ENCODE measurements around the gene DOK6. TPM values are rescaled to one million over a fixed set of nuclear protein-coding genes. Genes with fewer than 3 reads are reported as not detected.

Gene DOK6
- total RNA-seq, 2 experiments from 2014 or later, result not detected

GRCh38 chr18:69495841-69496533 is 95.3 kb downstream of the DOK6 start:
- Mint-ChIP-seq H3K9me3 (ENCODE audit: insufficient read depth) (no peaks in the 10 kb centered on the region), H3K4me1 (ENCODE audit: low read depth) (no peaks in the 10 kb centered on the region), H3K36me3 (ENCODE audit: low read depth) (no peaks in the 10 kb centered on the region), H3K4me3 (no peak overlapping the region), H3K27me3 (ENCODE audit: low read depth) (no peaks in the 10 kb centered on the region), H3K27ac (no peak overlapping the region)
- DNase-seq, result no peak
- ATAC-seq, result no peak
- POLR2A ChIA-PET, result no interaction called here
- CTCF ChIA-PET, result no interaction called here

DNA sequence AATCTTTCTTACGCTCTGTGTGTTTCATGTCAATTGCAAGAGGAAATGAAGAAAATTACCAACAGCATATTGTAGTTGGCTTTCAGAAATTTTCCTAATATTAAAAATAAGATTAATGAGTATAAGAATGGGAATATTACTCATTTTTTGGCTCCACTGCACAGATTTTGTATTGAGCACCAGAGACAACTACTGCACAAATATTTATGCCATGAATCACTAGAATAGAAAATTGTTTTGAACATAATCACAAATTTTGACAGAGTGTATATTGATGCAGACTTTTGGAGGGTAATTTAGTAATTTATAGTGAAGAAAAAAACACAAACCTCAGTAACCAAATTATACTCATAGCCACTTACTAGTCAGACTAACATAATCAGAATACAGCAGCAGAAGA is 118.3 kb downstream of the DOK6 start:
- Mint-ChIP-seq H3K4me1 (ENCODE audit: low read depth) (no peaks in the 10 kb centered on the region), H3K4me3 (no peak overlapping the region), H3K9me3 (ENCODE audit: insufficient read depth) (no peaks in the 10 kb centered on the region), H3K36me3 (ENCODE audit: low read depth) (no peaks in the 10 kb centered on the region), H3K27me3 (ENCODE audit: low read depth) (no peaks in the 10 kb centered on the region), H3K27ac (no peak overlapping the region)
- ChIA-PET CTCF (no interaction called here), POLR2A (no interaction called here)
- no peak for ATAC-seq
- no peak for DNase-seq

- H3K27me3 Mint-ChIP-seq (ENCODE audit: low read depth), result no peaks in the 10 kb centered on the region
These were observed 122.9 kb downstream of the DOK6 start for GRCh38 chr18:69523582-69523981.

DNA sequence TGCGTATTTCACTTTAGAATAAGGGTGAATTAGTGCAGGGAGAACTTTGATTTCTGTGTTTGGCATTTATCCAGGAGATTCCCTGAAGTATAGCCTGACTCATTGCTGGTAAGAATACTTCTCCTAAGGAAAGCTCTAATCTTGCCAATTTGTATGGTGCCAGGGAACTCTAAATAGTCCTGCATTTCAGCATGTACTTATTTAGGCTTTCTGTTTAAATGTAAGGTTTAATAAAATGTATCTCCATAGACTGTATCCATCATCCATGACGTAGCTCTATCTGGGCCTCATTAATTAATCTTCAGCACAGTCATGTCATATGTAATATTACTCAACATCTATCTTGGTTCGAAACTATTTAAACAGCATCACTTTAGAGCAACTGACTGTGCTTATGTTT is 127.7 kb downstream of the DOK6 start:
- DNase-seq (no peak), ATAC-seq (no peak)
- Mint-ChIP-seq H3K4me1 (ENCODE audit: low read depth) (no peaks in the 10 kb centered on the region), H3K27ac (no peak overlapping the region), H3K4me3 (no peak overlapping the region), H3K27me3 (ENCODE audit: low read depth) (no peaks in the 10 kb centered on the region), H3K9me3 (ENCODE audit: insufficient read depth) (no peaks in the 10 kb centered on the region), H3K36me3 (ENCODE audit: low read depth) (no peaks in the 10 kb centered on the region)
- POLR2A ChIA-PET, result no interaction called here
- CTCF ChIA-PET, result no interaction called here

More at GRCh38 chr18:69523582-69523981, 122.9 kb downstream of the DOK6 start:
- CTCF ChIA-PET, result no interaction called here
- ATAC-seq (no peak), DNase-seq (no peak)
- no peak overlapping the region for H3K27ac Mint-ChIP-seq
- H3K4me3 Mint-ChIP-seq, result no peak overlapping the region
- POLR2A ChIA-PET, result no interaction called here
- no peaks in the 10 kb centered on the region for H3K36me3 Mint-ChIP-seq (ENCODE audit: low read depth)
- H3K4me1 Mint-ChIP-seq (ENCODE audit: low read depth), result no peaks in the 10 kb centered on the region
- no peaks in the 10 kb centered on the region for H3K9me3 Mint-ChIP-seq (ENCODE audit: insufficient read depth)

DNA sequence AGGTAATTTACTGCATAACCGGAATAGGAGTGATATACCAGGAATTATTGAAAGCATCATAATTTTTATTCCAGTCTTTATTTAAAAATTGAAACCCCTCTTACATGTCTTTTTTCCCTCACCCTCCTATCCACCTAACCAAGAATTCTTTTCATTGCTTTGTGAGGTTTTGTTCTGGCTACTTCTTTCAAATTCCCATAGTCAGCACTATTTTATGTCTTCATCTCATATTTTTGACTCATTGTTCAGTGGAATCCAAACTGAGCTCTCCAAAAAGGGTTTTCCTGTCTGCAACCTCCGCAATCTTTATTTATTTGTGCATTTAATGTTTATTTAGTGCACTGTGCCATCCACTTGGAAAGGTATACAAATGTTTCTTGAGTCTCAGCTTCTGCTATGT is 128.5 kb downstream of the DOK6 start:
- no peak overlapping the region for H3K27ac Mint-ChIP-seq
- H3K9me3 Mint-ChIP-seq (ENCODE audit: insufficient read depth), result no peaks in the 10 kb centered on the region
- CTCF ChIA-PET, result no interaction called here
- no peaks in the 10 kb centered on the region for H3K4me1 Mint-ChIP-seq (ENCODE audit: low read depth)
- DNase-seq, result no peak
- no peak overlapping the region for H3K4me3 Mint-ChIP-seq
- POLR2A ChIA-PET, result no interaction called here
- H3K36me3 Mint-ChIP-seq (ENCODE audit: low read depth), result no peaks in the 10 kb centered on the region
- H3K27me3 Mint-ChIP-seq (ENCODE audit: low read depth), result no peaks in the 10 kb centered on the region
- ATAC-seq, result no peak

DNA sequence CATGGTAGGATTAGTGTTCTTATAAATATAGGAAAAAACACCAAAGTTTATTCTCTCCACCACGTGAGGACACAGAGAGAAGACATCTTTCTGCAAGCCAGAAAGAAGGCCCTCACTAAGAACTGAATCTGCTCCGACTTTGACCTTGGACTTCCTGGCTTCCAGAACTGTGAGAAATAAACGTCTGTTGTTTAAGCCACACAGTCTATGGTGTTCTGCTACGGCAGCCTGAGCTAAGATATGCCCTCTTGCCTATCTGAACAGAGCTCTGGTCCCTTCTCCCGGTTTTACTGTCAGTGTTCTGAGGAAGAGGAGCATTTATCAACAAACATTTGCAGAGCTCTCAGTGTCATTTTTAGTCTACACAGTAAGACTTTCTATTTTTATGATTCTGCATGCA is 131.3 kb downstream of the DOK6 start:
- ChIA-PET POLR2A (no interaction called here), CTCF (no interaction called here)
- ATAC-seq, result no peak
- Mint-ChIP-seq H3K9me3 (ENCODE audit: insufficient read depth) (no peaks in the 10 kb centered on the region), H3K27me3 (ENCODE audit: low read depth) (peaks cover 2% of the 10 kb centered on the region), H3K4me1 (ENCODE audit: low read depth) (no peaks in the 10 kb centered on the region), H3K4me3 (no peak overlapping the region), H3K27ac (no peak overlapping the region), H3K36me3 (ENCODE audit: low read depth) (no peaks in the 10 kb centered on the region)
- no peak for DNase-seq

GRCh38 chr18:69537183-69537582 is 136.5 kb downstream of the DOK6 start:
- H3K36me3 Mint-ChIP-seq (ENCODE audit: low read depth), result no peaks in the 10 kb centered on the region
- H3K4me3 Mint-ChIP-seq, result no peak overlapping the region
- H3K27ac Mint-ChIP-seq, result no peak overlapping the region
- ATAC-seq (no peak), DNase-seq (no peak)
- ChIA-PET POLR2A (no interaction called here), CTCF (no interaction called here)
- no peaks in the 10 kb centered on the region for H3K4me1 Mint-ChIP-seq (ENCODE audit: low read depth)
- H3K27me3 Mint-ChIP-seq (ENCODE audit: low read depth), result peaks cover 5% of the 10 kb centered on the region
- no peaks in the 10 kb centered on the region for H3K9me3 Mint-ChIP-seq (ENCODE audit: insufficient read depth)

- H3K4me3 Mint-ChIP-seq, result no peak overlapping the region
- CTCF ChIA-PET, result no interaction called here
- H3K27ac Mint-ChIP-seq, result no peak overlapping the region
- peaks cover 7% of the 10 kb centered on the region for H3K27me3 Mint-ChIP-seq (ENCODE audit: low read depth)
- no peaks in the 10 kb centered on the region for H3K4me1 Mint-ChIP-seq (ENCODE audit: low read depth)
- no peaks in the 10 kb centered on the region for H3K9me3 Mint-ChIP-seq (ENCODE audit: insufficient read depth)
- DNase-seq, result no peak
- no peak for ATAC-seq
- no peaks in the 10 kb centered on the region for H3K36me3 Mint-ChIP-seq (ENCODE audit: low read depth)
- POLR2A ChIA-PET, result no interaction called here
These were observed 138.2 kb downstream of the DOK6 start for GRCh38 chr18:69538849-69539248.

DNA sequence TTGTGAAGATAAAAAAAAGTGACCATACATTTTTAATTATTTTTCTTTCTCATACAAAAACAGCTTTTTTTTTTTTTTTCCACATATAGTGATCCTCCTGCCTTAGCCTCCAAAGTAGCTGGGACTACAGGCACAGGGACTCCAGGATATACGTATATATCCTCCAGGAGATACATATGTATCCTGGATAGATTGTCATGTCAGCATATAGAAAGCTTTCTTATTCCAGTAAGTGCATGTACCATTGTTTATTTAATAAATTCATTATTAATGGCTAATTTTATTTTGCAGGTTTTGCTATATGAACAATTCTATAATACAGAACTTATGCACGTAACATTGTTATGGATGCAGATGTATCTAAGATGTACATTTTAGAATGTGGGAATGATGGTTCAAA is 138.7 kb downstream of the DOK6 start:
- Mint-ChIP-seq H3K27ac (no peak overlapping the region), H3K4me3 (no peak overlapping the region), H3K9me3 (ENCODE audit: insufficient read depth) (no peaks in the 10 kb centered on the region), H3K4me1 (ENCODE audit: low read depth) (no peaks in the 10 kb centered on the region), H3K36me3 (ENCODE audit: low read depth) (no peaks in the 10 kb centered on the region), H3K27me3 (ENCODE audit: low read depth) (peaks cover 7% of the 10 kb centered on the region)
- ChIA-PET CTCF (no interaction called here), POLR2A (no interaction called here)
- ATAC-seq (no peak), DNase-seq (no peak)

DNA sequence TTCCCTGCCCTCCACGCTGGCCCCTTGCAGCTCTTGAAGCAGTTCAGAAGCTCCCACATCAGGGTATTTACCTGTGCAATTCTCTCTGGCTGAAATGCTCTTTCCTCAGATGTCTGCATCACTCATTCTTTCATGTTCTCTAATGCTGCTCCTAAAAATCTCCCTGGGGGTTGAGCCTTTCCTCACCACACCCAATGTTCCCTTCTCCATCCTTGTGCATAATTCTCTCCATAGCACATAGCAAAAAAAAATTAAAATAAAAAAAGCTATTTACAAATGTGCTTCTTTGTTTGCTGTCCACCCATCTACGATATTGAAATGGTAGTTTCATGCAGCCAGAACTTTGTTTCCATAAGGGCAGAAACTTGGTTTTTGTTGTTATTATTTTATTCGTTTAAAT is 155.5 kb downstream of the DOK6 start:
- H3K4me3 Mint-ChIP-seq, result no peak overlapping the region
- CTCF ChIA-PET, result interaction anchor here (1.0 kb wide), 1 partner anchor 24 kb away, joined by 4 read pairs; no protein-coding TSS in a partner anchor

DNA sequence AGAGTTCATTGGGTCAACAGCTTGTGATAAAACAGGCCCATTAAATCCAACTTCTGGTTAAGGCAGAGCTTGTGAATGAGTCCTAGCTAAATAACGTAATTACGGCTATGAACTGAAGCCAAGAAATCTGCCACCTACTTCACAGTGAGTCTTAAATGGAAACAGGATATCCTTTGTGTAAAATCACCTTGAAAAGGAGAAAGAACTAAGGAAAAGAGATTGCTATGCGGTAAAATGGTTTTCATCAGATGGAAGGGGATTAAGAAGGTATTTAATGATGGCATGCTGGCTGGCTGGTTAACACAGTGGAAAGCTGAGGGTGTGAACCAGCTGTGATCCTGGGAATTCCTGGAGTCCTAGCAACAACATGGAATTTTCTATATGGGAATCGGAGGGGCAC is 156.6 kb downstream of the DOK6 start:
- DNase-seq (no peak), ATAC-seq (no peak)
- POLR2A ChIA-PET, result no interaction called here
- no peaks in the 10 kb centered on the region for H3K36me3 Mint-ChIP-seq (ENCODE audit: low read depth)
- no peak overlapping the region for H3K27ac Mint-ChIP-seq
- H3K9me3 Mint-ChIP-seq (ENCODE audit: insufficient read depth), result no peaks in the 10 kb centered on the region
- H3K27me3 Mint-ChIP-seq (ENCODE audit: low read depth), result no peaks in the 10 kb centered on the region
- H3K4me1 Mint-ChIP-seq (ENCODE audit: low read depth), result no peaks in the 10 kb centered on the region
- CTCF ChIA-PET, result interaction anchor here (1.0 kb wide), 1 partner anchor 23 kb away, joined by 4 read pairs; no protein-coding TSS in a partner anchor
- H3K4me3 Mint-ChIP-seq, result no peak overlapping the region

More for the DNA sequence above, 155.5 kb downstream of the DOK6 start:
- ATAC-seq (no peak), DNase-seq (no peak)
- POLR2A ChIA-PET, result no interaction called here
- Mint-ChIP-seq H3K27ac (no peak overlapping the region), H3K4me1 (ENCODE audit: low read depth) (no peaks in the 10 kb centered on the region), H3K36me3 (ENCODE audit: low read depth) (no peaks in the 10 kb centered on the region), H3K27me3 (ENCODE audit: low read depth) (no peaks in the 10 kb centered on the region), H3K9me3 (ENCODE audit: insufficient read depth) (no peaks in the 10 kb centered on the region)

DNA sequence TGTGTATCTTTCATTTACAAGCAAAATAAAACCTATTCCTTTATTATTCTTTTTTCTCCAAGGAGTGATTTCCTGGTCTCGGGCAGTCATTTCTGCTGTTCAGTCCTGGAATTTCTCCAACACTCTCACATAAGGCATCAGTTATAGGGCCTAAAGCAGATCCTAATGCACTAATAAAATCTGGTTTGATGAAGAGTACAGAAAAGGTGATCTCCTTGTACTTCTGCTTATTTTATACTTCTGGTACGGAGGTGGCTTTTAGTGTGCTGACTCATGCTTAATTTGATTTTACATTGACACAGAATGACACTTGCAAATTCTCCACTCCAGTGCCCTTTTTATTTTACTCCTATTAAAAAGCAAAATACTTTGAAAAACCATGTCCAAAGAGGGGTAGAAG is 157.4 kb downstream of the DOK6 start:
- no peaks in the 10 kb centered on the region for H3K9me3 Mint-ChIP-seq (ENCODE audit: insufficient read depth)

GRCh38 chr18:69559604-69560003 is 158.9 kb downstream of the DOK6 start:
- ATAC-seq (no peak), DNase-seq (no peak)
- POLR2A ChIA-PET, result no interaction called here
- Mint-ChIP-seq H3K36me3 (ENCODE audit: low read depth) (no peaks in the 10 kb centered on the region), H3K4me3 (no peak overlapping the region), H3K27ac (no peak overlapping the region), H3K4me1 (ENCODE audit: low read depth) (no peaks in the 10 kb centered on the region), H3K27me3 (ENCODE audit: low read depth) (no peaks in the 10 kb centered on the region), H3K9me3 (ENCODE audit: insufficient read depth) (no peaks in the 10 kb centered on the region)
- CTCF ChIA-PET, result no interaction called here

More for the DNA sequence above, 157.4 kb downstream of the DOK6 start:
- ChIA-PET POLR2A (no interaction called here), CTCF (no interaction called here)
- ATAC-seq, result no peak
- DNase-seq, result no peak
- no peak overlapping the region for H3K27ac Mint-ChIP-seq
- H3K4me3 Mint-ChIP-seq, result no peak overlapping the region
- H3K36me3 Mint-ChIP-seq (ENCODE audit: low read depth), result no peaks in the 10 kb centered on the region
- no peaks in the 10 kb centered on the region for H3K4me1 Mint-ChIP-seq (ENCODE audit: low read depth)
- H3K27me3 Mint-ChIP-seq (ENCODE audit: low read depth), result no peaks in the 10 kb centered on the region
